Measurements from ENCODE around the gene PRPF8. TPM values are rescaled to one million over a fixed set of nuclear protein-coding genes. Genes with fewer than 3 reads are reported as not detected.

Gene PRPF8
- polyA plus RNA-seq, 1 of the 3 experiments (the other 2 are of a cell fraction), result 149 TPM

GRCh38 chr17:1661045-1661444 lies 23.6 kb downstream of the PRPF8 start:
- H3K4me3 ChIP-seq (ENCODE audit: low read depth in 2 of 2, low read length in 1 of 2), result no peak overlapping the region
- no peaks in the 10 kb centered on the region for H3K4me1 ChIP-seq (ENCODE audit: control insufficient read depth in 1 of 2, insufficient read depth in 2 of 2, low read depth in 1 of 2, low read length in 1 of 2)
- TF ChIP-seq EZH2phosphoT487 (IDR thresholded peaks at IDR 0.05; ENCODE audit: borderline replicate concordance, low read depth) (no peak), RCOR1 (IDR thresholded peaks at IDR 0.05; ENCODE audit: low read length) (no peak), MAX (IDR thresholded peaks at IDR 0.05; ENCODE audit: low read depth) (no peak), ELF1 (IDR thresholded peaks at IDR 0.05) (no peak), SMC3 (IDR thresholded peaks at IDR 0.05; ENCODE audit: low read depth, low read length) (no peak), NFIC (IDR thresholded peaks at IDR 0.05; ENCODE audit: borderline replicate concordance) (no peak)
- no peak overlapping the region for H3K9ac ChIP-seq
- peaks cover 3% of the 10 kb centered on the region for H3F3A ChIP-seq (replicated peaks; ENCODE audit: insufficient read depth)
- H3K79me2 ChIP-seq (ENCODE audit: insufficient read depth), result peaks cover 30% of the 10 kb centered on the region
- H2AFZ ChIP-seq (ENCODE audit: low read depth), result no peak overlapping the region
- CTCF ChIA-PET, result interaction anchor here (1.0 to 6.8 kb wide), 4 partner anchors 8 to 53 kb away, joined by 3 to 47 read pairs (median 6); partner anchors contain the start of gene RILP
- H4K20me1 ChIP-seq (ENCODE audit: insufficient read depth), result 0 out of 2 replicates have a peak, but pooled peaks cover 10% of the 10 kb centered on the region
- H3K27ac ChIP-seq (ENCODE audit: low read depth in 2 of 2, low read length in 1 of 2), result no peak overlapping the region
- H3K9me3 ChIP-seq, result no peaks in the 10 kb centered on the region
- POLR2A ChIA-PET, result interaction anchor here (1.1 kb wide), 1 partner anchor 11 kb away, joined by 3 read pairs; the partner anchor contains the start of gene RILP
- DNase-seq, result no peak
- no peaks in the 10 kb centered on the region for H3K9me2 ChIP-seq
- peaks cover 72 to 98% of the 10 kb centered on the region in 2 experiments for H3K36me3 ChIP-seq (replicated peaks in 1 of 2; ENCODE audit: control insufficient read depth in 1 of 2, insufficient read depth in 2 of 2, low read length in 1 of 2)
- H3K27me3 ChIP-seq (ENCODE audit: insufficient read depth), result no peaks in the 10 kb centered on the region
- H3K4me2 ChIP-seq, result no peak overlapping the region
- WGBS (ENCODE audit: low lambda C conversion rate), result 96% methylated on average over 12 of the region's 12 CpGs

GRCh38 chr17:1658100-1658499 lies 26.6 kb downstream of the PRPF8 start:
- WGBS (ENCODE audit: low lambda C conversion rate), result 97% methylated on average over 9 of the region's 9 CpGs
- ChIA-PET CTCF (interaction anchor here (1.0 to 6.8 kb wide), 4 partner anchors 9 to 84 kb away, joined by 3 to 47 read pairs (median 6); partner anchors contain the start of gene RILP), POLR2A (interaction anchor here (1.3 kb wide), 1 partner anchor 9 kb away, joined by 3 read pairs; the partner anchor contains the start of gene RILP)
- peaks cover 10% of the 10 kb centered on the region; the same call in 1 of the 2 replicates for H3K79me2 ChIP-seq (ENCODE audit: insufficient read depth)
- H3K4me1 ChIP-seq (ENCODE audit: control insufficient read depth in 1 of 2, insufficient read depth in 2 of 2, low read depth in 1 of 2, low read length in 1 of 2), result no peaks in the 10 kb centered on the region
- H3K9ac ChIP-seq, result no peak overlapping the region
- H3K4me2 ChIP-seq, result no peak overlapping the region
- H3K9me2 ChIP-seq, result no peaks in the 10 kb centered on the region
- peaks cover 78 to 99% of the 10 kb centered on the region in 2 experiments for H3K36me3 ChIP-seq (replicated peaks in 1 of 2; ENCODE audit: control insufficient read depth in 1 of 2, insufficient read depth in 2 of 2, low read length in 1 of 2)
- H3F3A ChIP-seq (replicated peaks; ENCODE audit: insufficient read depth), result peaks cover 17% of the 10 kb centered on the region
- H2AFZ ChIP-seq (ENCODE audit: low read depth), result no peak overlapping the region
- H3K9me3 ChIP-seq, result no peaks in the 10 kb centered on the region
- 0 out of 2 replicates have a peak, but pooled peaks cover 6% of the 10 kb centered on the region for H4K20me1 ChIP-seq (ENCODE audit: insufficient read depth)
- no peak overlapping the region for H3K27ac ChIP-seq (ENCODE audit: low read depth in 2 of 2, low read length in 1 of 2)
- no peak overlapping the region for H3K4me3 ChIP-seq (ENCODE audit: low read depth in 2 of 2, low read length in 1 of 2)
- DNase-seq, result no peak
- no peaks in the 10 kb centered on the region for H3K27me3 ChIP-seq (ENCODE audit: insufficient read depth)
- TF ChIP-seq YY1 (IDR thresholded peaks at IDR 0.05; ENCODE audit: low read depth) (no peak), SIN3A (IDR thresholded peaks at IDR 0.05; ENCODE audit: borderline replicate concordance, low read depth, low read length) (no peak), NFIC (IDR thresholded peaks at IDR 0.05; ENCODE audit: borderline replicate concordance) (no peak), REST (IDR thresholded peaks at IDR 0.05; ENCODE audit: low read depth, low read length) (no peak), USF1 (IDR thresholded peaks at IDR 0.05; ENCODE audit: borderline replicate concordance, low read depth) (no peak), POLR2AphosphoS5 (IDR thresholded peaks at IDR 0.05; ENCODE audit: low read depth, low read length) (no peak), FOSL2 (IDR thresholded peaks at IDR 0.05; ENCODE audit: borderline replicate concordance, low read depth) (no peak), TCF12 (IDR thresholded peaks at IDR 0.05) (no peak), RAD21 (IDR thresholded peaks at IDR 0.05; ENCODE audit: low read length) (no peak), FOXJ3 (CRISPR knock-in tag; IDR thresholded peaks at IDR 0.05) (no peak), PBX3 (IDR thresholded peaks at IDR 0.05) (no peak), SMC3 (IDR thresholded peaks at IDR 0.05; ENCODE audit: low read depth, low read length) (no peak), ELF1 (IDR thresholded peaks at IDR 0.05) (no peak), IRF3 (IDR thresholded peaks at IDR 0.05; ENCODE audit: low read depth, low read length) (no peak), TEAD4 (IDR thresholded peaks at IDR 0.05; ENCODE audit: borderline replicate concordance, insufficient read depth) (no peak), USF2 (IDR thresholded peaks at IDR 0.05; ENCODE audit: borderline replicate concordance, low read depth, low read length) (no peak), GATA2 (CRISPR knock-in tag; IDR thresholded peaks at IDR 0.05) (no peak)
